ENCODE measurements around the gene ZNF518A.
A peak's percentile ranks its signal among the peaks of the same experiment; 100 is the strongest.

Gene ZNF518A

GRCh38 chr10:96129387-96130325 lies at the start of gene ZNF518A:
Gene ZNF518A (plus strand): TSS chr10:96130297. CDS start chr10:96156323, 26,026 bp downstream.
- peak; percentile 66 for TF ChIP-seq POLR2A (IDR thresholded peaks at IDR 0.05; ENCODE audit: low read depth, low read length)
- FAIRE-seq, result peak; percentile 93
- peak; percentile 63 for DNase-seq (ENCODE audit: insufficient read length, low spot score)

- DNase-seq (ENCODE audit: insufficient read length, low spot score), result no peak
- TF ChIP-seq POLR2A (IDR thresholded peaks at IDR 0.05; ENCODE audit: low read depth, low read length), result no peak
- FAIRE-seq, result no peak
Measured at GRCh38 chr10:96082153-96082552, 47.9 kb upstream of the ZNF518A start.

- DNase-seq (ENCODE audit: insufficient read length, low spot score), result no peak
- FAIRE-seq, result no peak
- no peak for TF ChIP-seq POLR2A (IDR thresholded peaks at IDR 0.05; ENCODE audit: low read depth, low read length)
Measured at GRCh38 chr10:96082748-96083147, 47.3 kb upstream of the ZNF518A start.

- DNase-seq (ENCODE audit: insufficient read length, low spot score) (no peak), FAIRE-seq (no peak)
- TF ChIP-seq POLR2A (IDR thresholded peaks at IDR 0.05; ENCODE audit: low read depth, low read length), result no peak
Measured at GRCh38 chr10:96089116-96089515, 41.0 kb upstream of the ZNF518A start.

- FAIRE-seq (peak; percentile 98), DNase-seq (ENCODE audit: insufficient read length, low spot score) (peak; percentile 83)
- TF ChIP-seq POLR2A (IDR thresholded peaks at IDR 0.05; ENCODE audit: low read depth, low read length), result peak; percentile 71
Measured at GRCh38 chr10:96089670-96090462, 40.2 kb upstream of the ZNF518A start.

- DNase-seq (ENCODE audit: insufficient read length, low spot score) (no peak), FAIRE-seq (no peak)
- no peak for TF ChIP-seq POLR2A (IDR thresholded peaks at IDR 0.05; ENCODE audit: low read depth, low read length)
Measured at GRCh38 chr10:96090463-96090800, 39.7 kb upstream of the ZNF518A start.

- DNase-seq (ENCODE audit: insufficient read length, low spot score), result no peak
- no peak for TF ChIP-seq POLR2A (IDR thresholded peaks at IDR 0.05; ENCODE audit: low read depth, low read length)
- no peak for FAIRE-seq
Measured at GRCh38 chr10:96092999-96093767, 36.9 kb upstream of the ZNF518A start.

GRCh38 chr10:96093948-96094347 lies 36.1 kb upstream of the ZNF518A start:
- FAIRE-seq, result no peak

GRCh38 chr10:96096958-96097357 lies 33.1 kb upstream of the ZNF518A start:
- FAIRE-seq (no peak), DNase-seq (ENCODE audit: insufficient read length, low spot score) (no peak)

More at GRCh38 chr10:96093948-96094347, 36.1 kb upstream of the ZNF518A start:
- no peak for TF ChIP-seq POLR2A (IDR thresholded peaks at IDR 0.05; ENCODE audit: low read depth, low read length)
- DNase-seq (ENCODE audit: insufficient read length, low spot score), result no peak

GRCh38 chr10:96097865-96098264 lies 32.2 kb upstream of the ZNF518A start:
- DNase-seq (ENCODE audit: insufficient read length, low spot score) (no peak), FAIRE-seq (no peak)
- TF ChIP-seq POLR2A (IDR thresholded peaks at IDR 0.05; ENCODE audit: low read depth, low read length), result no peak

More at GRCh38 chr10:96096958-96097357, 33.1 kb upstream of the ZNF518A start:
- no peak for TF ChIP-seq POLR2A (IDR thresholded peaks at IDR 0.05; ENCODE audit: low read depth, low read length)

- DNase-seq (ENCODE audit: insufficient read length, low spot score), result no peak
- TF ChIP-seq POLR2A (IDR thresholded peaks at IDR 0.05; ENCODE audit: low read depth, low read length), result no peak
- no peak for FAIRE-seq
Measured at GRCh38 chr10:96107623-96108038, 22.5 kb upstream of the ZNF518A start.

- TF ChIP-seq POLR2A (IDR thresholded peaks at IDR 0.05; ENCODE audit: low read depth, low read length), result no peak
- DNase-seq (ENCODE audit: insufficient read length, low spot score) (no peak), FAIRE-seq (no peak)
Measured at GRCh38 chr10:96112531-96112930, 17.6 kb upstream of the ZNF518A start.

GRCh38 chr10:96118604-96119450 lies 11.3 kb upstream of the ZNF518A start:
- TF ChIP-seq POLR2A (IDR thresholded peaks at IDR 0.05; ENCODE audit: low read depth, low read length), result no peak
- no peak for FAIRE-seq
- DNase-seq (ENCODE audit: insufficient read length, low spot score), result no peak

Measured in H54 (cell line).